GM21717 (cell line): Measurements from ENCODE around the gene LSS.
"Not testable (repeated sequence)": the region's sequence is repeated elsewhere in the genome, so short reads cannot be mapped to it uniquely, and the experiment has no call there.

Experiments
- ATAC-seq: cut with Tn5 transposase; IDR thresholded peaks from one replicate; pipeline ENCODE4 v1.9.1; 2021; ENCODE audit warnings: mild to moderate bottlenecking, moderate library complexity; ENCODE audit not compliant: unreplicated experiment

LSS gene

DNA sequence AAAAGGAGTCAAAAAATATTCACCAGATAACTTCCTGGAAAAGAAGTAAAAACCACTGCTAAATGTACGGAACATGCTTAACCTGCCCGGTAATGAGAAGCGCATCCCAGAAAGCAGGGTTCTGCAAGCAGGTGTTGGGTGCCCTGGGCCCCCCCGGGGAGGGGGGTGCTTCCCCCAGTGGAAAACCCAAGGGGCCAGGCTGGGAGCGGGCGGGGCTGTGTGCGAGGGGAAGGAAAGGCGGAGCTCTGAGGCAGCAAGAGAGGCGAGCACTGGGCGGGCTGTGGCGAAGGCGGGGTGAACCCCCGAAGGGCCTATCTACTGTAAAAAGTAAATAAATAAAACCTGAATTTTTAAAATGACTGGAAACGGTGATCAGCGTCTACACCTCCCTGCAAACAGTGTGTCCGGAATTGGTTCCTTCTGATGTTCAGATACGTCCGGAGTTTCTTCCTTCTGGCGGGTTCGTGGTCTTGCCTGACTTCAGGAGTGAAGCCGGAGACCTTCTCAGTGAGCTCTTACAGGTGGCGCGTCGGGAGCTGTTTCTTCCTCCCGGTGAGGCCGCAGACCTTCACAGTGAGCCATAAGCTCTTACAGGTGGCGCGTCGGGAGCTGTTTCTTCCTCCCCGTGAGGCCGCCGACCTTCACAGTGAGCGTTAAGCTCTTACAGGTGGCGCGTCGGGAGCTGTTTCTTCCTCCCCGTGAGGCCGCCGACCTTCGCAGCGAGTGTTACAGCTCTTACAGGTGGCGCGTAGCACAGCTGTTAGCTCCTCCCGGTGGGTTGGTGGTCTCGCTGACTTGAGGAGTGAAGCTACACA is 86.6 kb downstream of the LSS start:
- ATAC-seq, result no peak

GRCh38 chr21:46140352-46141003 is 88.1 kb downstream of the LSS start:
- not testable (repeated sequence) for ATAC-seq

DNA sequence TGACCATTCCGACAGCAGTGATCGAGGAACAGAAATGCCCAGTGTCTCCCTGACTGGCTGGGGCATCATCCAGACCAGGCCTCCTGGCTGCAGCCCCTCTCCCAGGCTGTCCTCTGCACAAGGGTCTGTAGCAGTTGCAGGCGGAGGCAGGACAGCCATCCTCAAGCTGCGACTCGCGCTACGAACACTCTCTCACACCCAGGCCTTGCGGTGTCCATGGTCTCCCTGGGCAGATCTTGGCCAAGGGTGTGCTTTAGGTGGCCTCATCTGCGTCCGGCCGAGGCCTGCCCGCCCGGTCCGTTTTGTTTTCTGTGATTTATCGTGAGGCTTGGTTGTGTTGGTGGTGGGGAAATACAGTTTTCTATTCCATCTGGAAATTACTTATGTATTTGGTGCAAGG is 88.9 kb downstream of the LSS start:
- ATAC-seq, result no peak

GRCh38 chr21:46138383-46138970 is 90.1 kb downstream of the LSS start:
- ATAC-seq, result no peak
